ENCODE measurements around the gene CNTNAP2. TPM values are rescaled to one million over a fixed set of nuclear protein-coding genes. Genes with fewer than 3 reads are reported as not detected.

The CNTNAP2 gene
- total RNA-seq, 2 donors from 2014 or later, result 0.37 TPM; not detected in 1

- no peak for ATAC-seq
- Mint-ChIP-seq H3K4me1 (no peaks in the 10 kb centered on the region), H3K4me3 (no peak overlapping the region), H3K27ac (no peak overlapping the region), H3K27me3 (no peaks in the 10 kb centered on the region), H3K36me3 (ENCODE audit: low read depth) (no peaks in the 10 kb centered on the region)
- H3K9me3 ChIP-seq (ENCODE audit: control insufficient read depth, low read length, poor library complexity, severe bottlenecking), result no peaks in the 10 kb centered on the region
- DNase-seq, result no peak
Observed at GRCh38 chr7:147803151-147803550, 1686.5 kb downstream of the CNTNAP2 start.

GRCh38 chr7:147803606-147804005, 1687.0 kb downstream of the CNTNAP2 start:
- Mint-ChIP-seq H3K27me3 (no peaks in the 10 kb centered on the region), H3K4me3 (no peak overlapping the region), H3K36me3 (ENCODE audit: low read depth) (no peaks in the 10 kb centered on the region), H3K4me1 (no peaks in the 10 kb centered on the region), H3K27ac (no peak overlapping the region)
- DNase-seq (no peak), ATAC-seq (no peak)
- no peaks in the 10 kb centered on the region for H3K9me3 ChIP-seq (ENCODE audit: control insufficient read depth, low read length, poor library complexity, severe bottlenecking)

GRCh38 chr7:147804032-147804431, 1687.4 kb downstream of the CNTNAP2 start:
- H3K4me1 Mint-ChIP-seq, result no peaks in the 10 kb centered on the region
- H3K36me3 Mint-ChIP-seq (ENCODE audit: low read depth), result no peaks in the 10 kb centered on the region
- H3K27ac Mint-ChIP-seq, result no peak overlapping the region
- H3K27me3 Mint-ChIP-seq, result no peaks in the 10 kb centered on the region
- H3K9me3 ChIP-seq (ENCODE audit: control insufficient read depth, low read length, poor library complexity, severe bottlenecking), result no peaks in the 10 kb centered on the region
- no peak for DNase-seq
- no peak for ATAC-seq
- H3K4me3 Mint-ChIP-seq, result no peak overlapping the region

GRCh38 chr7:147805996-147806576, 1689.5 kb downstream of the CNTNAP2 start:
- no peaks in the 10 kb centered on the region for H3K36me3 Mint-ChIP-seq (ENCODE audit: low read depth)
- DNase-seq, result no peak
- no peak overlapping the region for H3K4me3 Mint-ChIP-seq
- no peak for ATAC-seq
- no peaks in the 10 kb centered on the region for H3K9me3 ChIP-seq (ENCODE audit: control insufficient read depth, low read length, poor library complexity, severe bottlenecking)
- H3K27me3 Mint-ChIP-seq, result no peaks in the 10 kb centered on the region
- H3K4me1 Mint-ChIP-seq, result no peaks in the 10 kb centered on the region
- H3K27ac Mint-ChIP-seq, result no peak overlapping the region

GRCh38 chr7:147809786-147810185, 1693.2 kb downstream of the CNTNAP2 start:
- no peak for ATAC-seq
- Mint-ChIP-seq H3K4me3 (no peak overlapping the region), H3K4me1 (no peaks in the 10 kb centered on the region), H3K27ac (no peak overlapping the region), H3K27me3 (no peaks in the 10 kb centered on the region), H3K36me3 (ENCODE audit: low read depth) (no peaks in the 10 kb centered on the region)
- no peak for DNase-seq
- H3K9me3 ChIP-seq (ENCODE audit: control insufficient read depth, low read length, poor library complexity, severe bottlenecking), result no peaks in the 10 kb centered on the region

- DNase-seq, result no peak
- Mint-ChIP-seq H3K27ac (no peak overlapping the region), H3K4me3 (no peak overlapping the region), H3K36me3 (ENCODE audit: low read depth) (no peaks in the 10 kb centered on the region), H3K4me1 (no peaks in the 10 kb centered on the region), H3K27me3 (no peaks in the 10 kb centered on the region)
- no peak for ATAC-seq
- no peaks in the 10 kb centered on the region for H3K9me3 ChIP-seq (ENCODE audit: control insufficient read depth, low read length, poor library complexity, severe bottlenecking)
Observed at GRCh38 chr7:147810269-147810668, 1693.7 kb downstream of the CNTNAP2 start.

GRCh38 chr7:147811923-147812322, 1695.3 kb downstream of the CNTNAP2 start:
- no peak for ATAC-seq
- H3K36me3 Mint-ChIP-seq (ENCODE audit: low read depth), result no peaks in the 10 kb centered on the region
- no peak overlapping the region for H3K27ac Mint-ChIP-seq
- H3K9me3 ChIP-seq (ENCODE audit: control insufficient read depth, low read length, poor library complexity, severe bottlenecking), result no peaks in the 10 kb centered on the region
- DNase-seq, result no peak
- no peaks in the 10 kb centered on the region for H3K4me1 Mint-ChIP-seq
- no peaks in the 10 kb centered on the region for H3K27me3 Mint-ChIP-seq
- no peak overlapping the region for H3K4me3 Mint-ChIP-seq

- Mint-ChIP-seq H3K27me3 (no peaks in the 10 kb centered on the region), H3K36me3 (ENCODE audit: low read depth) (no peaks in the 10 kb centered on the region), H3K4me3 (no peak overlapping the region), H3K4me1 (no peaks in the 10 kb centered on the region), H3K27ac (no peak overlapping the region)
- ATAC-seq, result no peak
- no peak for DNase-seq
- no peaks in the 10 kb centered on the region for H3K9me3 ChIP-seq (ENCODE audit: control insufficient read depth, low read length, poor library complexity, severe bottlenecking)
Observed at GRCh38 chr7:147813316-147813715, 1696.7 kb downstream of the CNTNAP2 start.

- ATAC-seq (no peak), DNase-seq (no peak)
- Mint-ChIP-seq H3K36me3 (ENCODE audit: low read depth) (no peaks in the 10 kb centered on the region), H3K27me3 (no peaks in the 10 kb centered on the region), H3K27ac (no peak overlapping the region), H3K4me1 (no peaks in the 10 kb centered on the region), H3K4me3 (no peak overlapping the region)
- H3K9me3 ChIP-seq (ENCODE audit: control insufficient read depth, low read length, poor library complexity, severe bottlenecking), result no peaks in the 10 kb centered on the region
Observed at GRCh38 chr7:147818317-147818716, 1701.7 kb downstream of the CNTNAP2 start.

- Mint-ChIP-seq H3K4me3 (no peak overlapping the region), H3K27me3 (no peaks in the 10 kb centered on the region)
- ATAC-seq, result no peak
Observed at GRCh38 chr7:147824671-147825070, 1708.1 kb downstream of the CNTNAP2 start.

GRCh38 chr7:147829016-147829415, 1712.4 kb downstream of the CNTNAP2 start:
- H3K4me3 Mint-ChIP-seq, result no peak overlapping the region
- H3K4me1 Mint-ChIP-seq, result no peaks in the 10 kb centered on the region
- H3K27ac Mint-ChIP-seq, result no peak overlapping the region
- H3K36me3 Mint-ChIP-seq (ENCODE audit: low read depth), result no peaks in the 10 kb centered on the region
- ATAC-seq (no peak), DNase-seq (no peak)
- no peaks in the 10 kb centered on the region for H3K27me3 Mint-ChIP-seq
- no peaks in the 10 kb centered on the region for H3K9me3 ChIP-seq (ENCODE audit: control insufficient read depth, low read length, poor library complexity, severe bottlenecking)

More at GRCh38 chr7:147824671-147825070, 1708.1 kb downstream of the CNTNAP2 start:
- Mint-ChIP-seq H3K36me3 (ENCODE audit: low read depth) (no peaks in the 10 kb centered on the region), H3K27ac (no peak overlapping the region), H3K4me1 (no peaks in the 10 kb centered on the region)
- no peaks in the 10 kb centered on the region for H3K9me3 ChIP-seq (ENCODE audit: control insufficient read depth, low read length, poor library complexity, severe bottlenecking)
- no peak for DNase-seq

GRCh38 chr7:147833557-147833956, 1717.0 kb downstream of the CNTNAP2 start:
- Mint-ChIP-seq H3K36me3 (ENCODE audit: low read depth) (no peaks in the 10 kb centered on the region), H3K4me3 (no peak overlapping the region), H3K27ac (no peak overlapping the region), H3K4me1 (no peaks in the 10 kb centered on the region), H3K27me3 (no peaks in the 10 kb centered on the region)
- no peak for ATAC-seq
- no peak for DNase-seq
- H3K9me3 ChIP-seq (ENCODE audit: control insufficient read depth, low read length, poor library complexity, severe bottlenecking), result no peaks in the 10 kb centered on the region

- ATAC-seq (no peak), DNase-seq (no peak)
- Mint-ChIP-seq H3K36me3 (ENCODE audit: low read depth) (no peaks in the 10 kb centered on the region), H3K27ac (no peak overlapping the region), H3K4me3 (no peak overlapping the region), H3K4me1 (no peaks in the 10 kb centered on the region), H3K27me3 (no peaks in the 10 kb centered on the region)
- no peaks in the 10 kb centered on the region for H3K9me3 ChIP-seq (ENCODE audit: control insufficient read depth, low read length, poor library complexity, severe bottlenecking)
Observed at GRCh38 chr7:147833970-147834369, 1717.4 kb downstream of the CNTNAP2 start.

GRCh38 chr7:147852833-147853232, 1736.2 kb downstream of the CNTNAP2 start:
- Mint-ChIP-seq H3K4me3 (no peak overlapping the region), H3K27ac (no peak overlapping the region), H3K36me3 (ENCODE audit: low read depth) (no peaks in the 10 kb centered on the region), H3K4me1 (no peaks in the 10 kb centered on the region), H3K27me3 (no peaks in the 10 kb centered on the region)
- no peaks in the 10 kb centered on the region for H3K9me3 ChIP-seq (ENCODE audit: control insufficient read depth, low read length, poor library complexity, severe bottlenecking)
- ATAC-seq, result no peak
- no peak for DNase-seq
